ENCODE results near the gene TTLL11.
A peak's percentile ranks its signal among the peaks of the same experiment; 100 is the strongest.

Gene TTLL11

GRCh38 chr9:121780177-121781040 is 312.7 kb downstream of the TTLL11 start:
- DNase-seq: no peak

GRCh38 chr9:121779381-121780117 is 313.6 kb downstream of the TTLL11 start:
- no peak for DNase-seq

GRCh38 chr9:121778252-121779225 is 314.6 kb downstream of the TTLL11 start:
- DNase-seq: no peak

- no peak for DNase-seq
These were observed 316.1 kb downstream of the TTLL11 start for GRCh38 chr9:121776739-121777637.

GRCh38 chr9:121776001-121776738 is 316.9 kb downstream of the TTLL11 start:
- DNase-seq: no peak

GRCh38 chr9:121774715-121775613 is 318.1 kb downstream of the TTLL11 start:
- DNase-seq: peak; percentile 73

GRCh38 chr9:121773954-121774714 is 319.0 kb downstream of the TTLL11 start:
- no peak for DNase-seq

GRCh38 chr9:121773286-121773953 is 319.7 kb downstream of the TTLL11 start:
- no peak for DNase-seq

GRCh38 chr9:121772600-121773285 is 320.4 kb downstream of the TTLL11 start:
- DNase-seq: peak; percentile 26
